MM.1S (cell line): ENCODE data around the gene TEX55.

ENCODE experiments used
- CTCF ChIP-seq: fragments of 300-600 bp; sonication (generic); IDR thresholded peaks from 2 replicates; pipeline ENCODE4 v1.5.1; 2016; ENCODE audit warnings: antibody characterized with exemption, low read length, mixed read lengths
- EZH2 ChIP-seq: fragments of 300-600 bp; sonication (generic); optimal IDR thresholded peaks from 2 replicates; pipeline ENCODE3; 2017; ENCODE audit warnings: low read depth, mild to moderate bottlenecking, antibody characterized with exemption, low read length, mixed read lengths
- EZH2phosphoT487 ChIP-seq: fragments of 300-600 bp; sonication (generic); IDR thresholded peaks from 2 replicates; pipeline ENCODE4 v1.6.1; 2018; ENCODE audit warnings: antibody characterized with exemption, low read length

GRCh38 chr3:119145128-119145499 is 851 bp upstream of the TEX55 start:
- TF ChIP-seq CTCF: no peak
- TF ChIP-seq EZH2: no peak
- no peak for TF ChIP-seq EZH2phosphoT487
